Ramos (cell line): ENCODE results near the gene PDZD2.
"Not testable (repeated sequence)": the region's sequence is repeated elsewhere in the genome, so short reads cannot be mapped to it uniquely, and the experiment has no call there.

Source experiments
- in situ Hi-C: fragments of 300-500 bp; cut with MboI; formaldehyde crosslinking; loops from one replicate; pipeline ENCODE4 v1.14.3; 2022; ENCODE audit warnings: low sequenced_read_pairs; ENCODE audit not compliant: unreplicated experiment

PDZD2 gene

GRCh38 chr5:31761877-31762276 is 122.9 kb downstream of the PDZD2 start:
- in situ Hi-C loops: no loop called here

- in situ Hi-C loops: no loop called here
Observed at GRCh38 chr5:31763424-31763823, 124.5 kb downstream of the PDZD2 start.

GRCh38 chr5:31764687-31765086 is 125.8 kb downstream of the PDZD2 start:
- in situ Hi-C loops: not testable (repeated sequence)

- in situ Hi-C loops: no loop called here
Observed at GRCh38 chr5:31767335-31768031, 128.6 kb downstream of the PDZD2 start.

GRCh38 chr5:31768046-31768445 is 129.1 kb downstream of the PDZD2 start:
- in situ Hi-C loops: no loop called here

GRCh38 chr5:31768784-31769183 is 129.9 kb downstream of the PDZD2 start:
- in situ Hi-C loops: no loop called here

GRCh38 chr5:31769530-31769929 is 130.6 kb downstream of the PDZD2 start:
- in situ Hi-C loops: no loop called here

- in situ Hi-C loops: no loop called here
Observed at GRCh38 chr5:31770132-31770720, 131.3 kb downstream of the PDZD2 start.

- in situ Hi-C loops: no loop called here
Observed at GRCh38 chr5:31770998-31771397, 132.1 kb downstream of the PDZD2 start.

GRCh38 chr5:31771500-31771899 is 132.6 kb downstream of the PDZD2 start:
- in situ Hi-C loops: no loop called here

- in situ Hi-C loops: not testable (repeated sequence)
Observed at GRCh38 chr5:31776294-31776693, 137.4 kb downstream of the PDZD2 start.

GRCh38 chr5:31776976-31777651 is 138.2 kb downstream of the PDZD2 start:
- in situ Hi-C loops: no loop called here

- in situ Hi-C loops: no loop called here
Observed at GRCh38 chr5:31781772-31782171, 142.8 kb downstream of the PDZD2 start.

GRCh38 chr5:31783086-31783645 is 144.2 kb downstream of the PDZD2 start:
- in situ Hi-C loops: no loop called here

GRCh38 chr5:31783731-31784130 is 144.8 kb downstream of the PDZD2 start:
- in situ Hi-C loops: no loop called here

GRCh38 chr5:31786090-31786631 is 147.2 kb downstream of the PDZD2 start:
- in situ Hi-C loops: no loop called here

- in situ Hi-C loops: no loop called here
Observed at GRCh38 chr5:31794009-31794408, 155.1 kb downstream of the PDZD2 start.

- in situ Hi-C loops: no loop called here
Observed at GRCh38 chr5:31798168-31798567, 159.2 kb downstream of the PDZD2 start.

GRCh38 chr5:31800351-31800750 is 161.4 kb downstream of the PDZD2 start:
- in situ Hi-C loops: no loop called here

GRCh38 chr5:31805785-31806400 is 167.0 kb downstream of the PDZD2 start:
- in situ Hi-C loops: no loop called here

GRCh38 chr5:31806561-31806960 is 167.6 kb downstream of the PDZD2 start:
- in situ Hi-C loops: no loop called here
